ENCODE data around the gene SCN10A. TPM values are rescaled to one million over a fixed set of nuclear protein-coding genes. Genes with fewer than 3 reads are reported as not detected.

Gene SCN10A
- total RNA-seq, 1 donor from 2014 or later = not detected

GRCh38 chr3:38707730-38708129 is 108.3 kb downstream of the SCN10A start:
- no peaks in the 10 kb centered on the region for H3K9me3 Mint-ChIP-seq
- no peaks in the 10 kb centered on the region for H3K4me1 Mint-ChIP-seq
- ChIA-PET CTCF (no interaction called here), POLR2A (no interaction called here)
- TF ChIP-seq, protein P1, sequence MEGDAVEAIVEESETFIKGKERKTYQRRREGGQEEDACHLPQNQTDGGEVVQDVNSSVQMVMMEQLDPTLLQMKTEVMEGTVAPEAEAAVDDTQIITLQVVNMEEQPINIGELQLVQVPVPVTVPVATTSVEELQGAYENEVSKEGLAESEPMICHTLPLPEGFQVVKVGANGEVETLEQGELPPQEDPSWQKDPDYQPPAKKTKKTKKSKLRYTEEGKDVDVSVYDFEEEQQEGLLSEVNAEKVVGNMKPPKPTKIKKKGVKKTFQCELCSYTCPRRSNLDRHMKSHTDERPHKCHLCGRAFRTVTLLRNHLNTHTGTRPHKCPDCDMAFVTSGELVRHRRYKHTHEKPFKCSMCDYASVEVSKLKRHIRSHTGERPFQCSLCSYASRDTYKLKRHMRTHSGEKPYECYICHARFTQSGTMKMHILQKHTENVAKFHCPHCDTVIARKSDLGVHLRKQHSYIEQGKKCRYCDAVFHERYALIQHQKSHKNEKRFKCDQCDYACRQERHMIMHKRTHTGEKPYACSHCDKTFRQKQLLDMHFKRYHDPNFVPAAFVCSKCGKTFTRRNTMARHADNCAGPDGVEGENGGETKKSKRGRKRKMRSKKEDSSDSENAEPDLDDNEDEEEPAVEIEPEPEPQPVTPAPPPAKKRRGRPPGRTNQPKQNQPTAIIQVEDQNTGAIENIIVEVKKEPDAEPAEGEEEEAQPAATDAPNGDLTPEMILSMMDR (IDR thresholded peaks at IDR 0.05) = no peak
- no peak overlapping the region for H3K4me3 Mint-ChIP-seq
- DNase-seq = no peak
- H3K27me3 Mint-ChIP-seq = peaks cover 16% of the 10 kb centered on the region
- no peaks in the 10 kb centered on the region for H3K36me3 Mint-ChIP-seq (ENCODE audit: low read depth)
- intact Hi-C loops (cut with micrococcal nuclease) = no loop called here
- no peak for ATAC-seq (ENCODE audit: low read depth)
- H3K27ac Mint-ChIP-seq = no peak overlapping the region

DNA sequence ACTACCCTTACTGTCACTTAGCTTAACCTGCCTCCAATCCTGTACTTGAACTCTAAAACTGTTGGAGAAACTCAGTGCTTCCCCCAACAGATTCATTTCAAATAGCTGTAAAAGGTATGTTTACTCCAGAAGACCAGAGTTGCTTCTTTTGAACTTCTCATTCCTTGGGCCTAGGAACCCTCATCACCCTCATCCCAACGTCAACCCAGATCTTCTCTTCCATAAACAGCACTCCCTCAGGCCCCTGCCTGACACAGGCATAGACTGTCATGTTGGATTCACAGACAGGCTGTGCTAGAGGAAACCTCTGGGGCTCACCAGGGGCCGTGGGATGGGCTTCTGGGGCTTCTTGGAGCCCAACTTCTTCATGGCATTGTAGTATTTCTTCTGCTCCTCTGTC is 109.1 kb downstream of the SCN10A start:
- Mint-ChIP-seq H3K9me3 (no peaks in the 10 kb centered on the region), H3K4me3 (no peak overlapping the region), H3K4me1 (no peaks in the 10 kb centered on the region), H3K36me3 (ENCODE audit: low read depth) (no peaks in the 10 kb centered on the region), H3K27ac (no peak overlapping the region), H3K27me3 (peaks cover 16% of the 10 kb centered on the region)
- TF ChIP-seq, protein P1 (IDR thresholded peaks at IDR 0.05) = no peak
- intact Hi-C loops (cut with micrococcal nuclease) = no loop called here
- ATAC-seq (ENCODE audit: low read depth) (no peak), DNase-seq (no peak)
- CTCF ChIA-PET = no interaction called here
- POLR2A ChIA-PET = no interaction called here

DNA sequence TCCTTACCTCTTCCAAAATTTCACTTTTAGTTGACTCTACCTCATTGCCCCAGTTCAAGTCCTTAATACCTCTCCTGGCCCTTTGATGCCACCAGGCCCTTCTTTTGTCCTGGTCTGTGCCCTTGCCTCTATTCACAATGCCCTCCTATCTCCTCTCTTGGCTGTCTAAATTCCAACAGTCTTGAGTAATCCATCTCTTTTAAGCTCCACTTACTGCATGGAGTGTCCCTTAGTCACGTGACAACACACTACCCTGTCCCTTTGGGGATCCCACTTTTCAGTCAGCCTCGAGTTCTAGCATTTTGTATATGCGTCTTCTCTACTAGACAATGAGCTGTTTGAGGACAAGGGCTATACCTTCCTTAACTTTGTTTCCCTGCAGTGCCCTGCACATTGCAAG is 113.8 kb downstream of the SCN10A start:
- POLR2A ChIA-PET = no interaction called here
- TF ChIP-seq, protein P1 (IDR thresholded peaks at IDR 0.05) = no peak
- no peaks in the 10 kb centered on the region for H3K4me1 Mint-ChIP-seq
- H3K9me3 Mint-ChIP-seq = no peaks in the 10 kb centered on the region
- no peak overlapping the region for H3K27ac Mint-ChIP-seq
- peaks cover 3% of the 10 kb centered on the region for H3K27me3 Mint-ChIP-seq
- H3K4me3 Mint-ChIP-seq = no peak overlapping the region
- ATAC-seq (ENCODE audit: low read depth) = no peak
- no peak for DNase-seq
- intact Hi-C loops (cut with micrococcal nuclease) = no loop called here
- CTCF ChIA-PET = no interaction called here
- H3K36me3 Mint-ChIP-seq (ENCODE audit: low read depth) = no peaks in the 10 kb centered on the region

DNA sequence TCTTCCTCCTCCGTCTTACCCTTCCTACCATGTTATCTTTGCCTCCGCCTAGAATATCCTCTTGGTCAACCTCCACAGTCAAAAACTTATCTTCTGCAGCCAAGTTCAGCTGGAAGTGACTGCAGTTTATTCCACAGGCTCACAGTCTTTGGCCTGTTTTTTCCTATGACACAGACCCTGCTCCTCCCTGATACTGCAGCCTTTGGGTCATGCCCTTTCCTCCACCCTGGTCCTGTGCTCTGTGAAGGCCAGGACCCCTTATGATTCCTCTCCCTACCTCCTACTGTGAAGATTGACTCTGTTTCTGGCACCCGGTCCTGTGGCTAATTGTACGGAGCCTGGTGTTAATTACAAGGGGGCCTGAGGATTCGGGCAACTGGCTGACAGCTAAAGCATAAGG is 117.3 kb downstream of the SCN10A start:
- Mint-ChIP-seq H3K9me3 (no peaks in the 10 kb centered on the region), H3K36me3 (ENCODE audit: low read depth) (no peaks in the 10 kb centered on the region), H3K4me3 (no peak overlapping the region), H3K27me3 (no peaks in the 10 kb centered on the region), H3K4me1 (no peaks in the 10 kb centered on the region), H3K27ac (no peak overlapping the region)
- CTCF ChIA-PET = no interaction called here
- DNase-seq (no peak), ATAC-seq (ENCODE audit: low read depth) (no peak)
- intact Hi-C loops (cut with micrococcal nuclease) = no loop called here
- POLR2A ChIA-PET = no interaction called here
- TF ChIP-seq, protein P1 (IDR thresholded peaks at IDR 0.05) = no peak

GRCh38 chr3:38698061-38698460 is 118.0 kb downstream of the SCN10A start:
- Mint-ChIP-seq H3K27me3 (no peaks in the 10 kb centered on the region), H3K27ac (no peak overlapping the region), H3K4me3 (no peak overlapping the region), H3K9me3 (no peaks in the 10 kb centered on the region), H3K4me1 (no peaks in the 10 kb centered on the region), H3K36me3 (ENCODE audit: low read depth) (no peaks in the 10 kb centered on the region)
- POLR2A ChIA-PET = no interaction called here
- intact Hi-C loops (cut with micrococcal nuclease) = no loop called here
- no peak for DNase-seq
- ATAC-seq (ENCODE audit: low read depth) = no peak
- CTCF ChIA-PET = no interaction called here
- TF ChIP-seq, protein P1 (IDR thresholded peaks at IDR 0.05) = no peak
